ENCODE results near the gene OR5F1.

Gene OR5F1

GRCh38 chr11:55994525-55994924 is at the start of gene OR5F1:
OR5F1 (minus strand) TSS chr11:55994625; CDS start chr11:55994625, 0 bp downstream.
- no peak for DNase-seq

DNA sequence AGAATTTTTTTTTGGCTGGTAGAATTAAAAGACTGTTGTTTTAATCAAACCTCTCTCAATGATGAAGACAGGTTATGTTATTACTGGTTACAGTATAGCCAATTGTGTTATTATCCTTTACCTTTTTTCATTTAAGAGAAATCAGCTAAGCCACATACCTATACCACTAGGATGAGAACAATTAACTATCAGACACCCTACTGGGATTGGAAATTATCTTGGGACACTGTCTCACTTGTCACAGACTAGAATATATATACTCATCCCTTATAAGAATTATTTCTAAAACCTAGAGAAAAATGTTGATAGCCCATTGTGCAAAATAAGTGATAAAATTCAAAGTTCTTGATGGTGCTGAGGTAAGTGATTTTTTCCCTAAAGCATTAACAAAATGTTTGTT is 32.9 kb upstream of the OR5F1 start, which contains the start of gene OR5AS1:
OR5AS1 (plus strand) TSS at position 301 of the 400 bp plus-strand sequence. CDS start 2,765 bp downstream, outside the sequence.
- DNase-seq = no peak

DNA sequence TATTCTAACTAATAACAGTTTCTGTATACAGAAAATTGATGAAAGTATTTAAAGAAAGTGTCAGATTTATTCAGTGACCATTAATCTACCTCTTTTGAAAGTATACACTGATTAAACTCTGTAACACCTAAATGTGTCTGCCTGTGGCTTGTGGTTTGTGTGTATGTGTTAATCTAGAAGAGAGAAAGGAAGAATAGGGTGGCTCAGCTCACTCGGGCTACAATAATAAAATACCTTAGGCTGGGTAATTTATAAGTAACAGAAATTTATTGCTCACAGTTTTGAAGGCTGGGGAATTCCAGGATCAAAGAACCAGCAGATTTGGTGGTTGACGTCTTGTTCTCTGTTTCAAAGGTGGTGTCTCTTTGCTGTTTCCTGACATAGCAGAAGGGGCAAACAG is 19.4 kb upstream of the OR5F1 start:
- no peak for DNase-seq

DNA sequence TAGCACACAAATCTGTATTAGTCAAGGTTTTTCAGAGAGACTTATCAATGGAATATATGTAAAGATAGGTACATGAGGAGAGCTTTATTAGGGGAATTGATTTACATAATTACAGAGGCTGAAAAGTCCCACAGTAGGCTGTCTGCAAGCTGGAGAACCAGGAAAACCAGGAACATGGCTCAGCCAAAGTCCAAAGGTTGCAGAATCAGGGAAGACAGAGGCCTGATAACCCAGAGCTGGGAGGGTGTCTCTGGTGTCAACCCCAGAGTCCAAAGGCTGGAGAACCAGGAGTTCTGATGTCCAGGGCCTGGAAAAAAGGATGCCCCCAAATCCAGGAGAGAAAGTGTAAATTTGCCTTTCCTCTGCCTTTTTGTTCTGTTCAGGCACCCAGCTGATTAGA is 16.3 kb upstream of the OR5F1 start:
- DNase-seq = no peak

DNA sequence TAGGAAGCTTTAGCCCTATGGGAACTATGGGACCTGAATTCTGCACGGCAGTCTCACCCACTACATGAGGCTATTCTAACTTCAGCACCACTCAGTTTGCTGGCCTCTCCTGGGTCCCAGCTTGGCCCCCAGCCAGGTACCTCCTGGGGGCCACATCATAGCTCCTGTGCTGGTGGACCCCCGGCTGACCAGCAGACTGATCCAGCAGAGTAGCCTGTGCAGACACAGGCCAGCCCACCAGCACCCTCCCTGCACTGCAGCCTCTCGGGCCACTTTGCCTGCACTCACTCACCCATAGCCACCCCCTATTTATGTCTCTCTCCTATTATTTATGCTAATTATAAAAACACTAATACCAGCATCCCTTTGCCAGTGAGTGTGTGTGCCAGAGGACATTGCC is 23.5 kb downstream of the OR5F1 start:
- no peak for DNase-seq

DNA sequence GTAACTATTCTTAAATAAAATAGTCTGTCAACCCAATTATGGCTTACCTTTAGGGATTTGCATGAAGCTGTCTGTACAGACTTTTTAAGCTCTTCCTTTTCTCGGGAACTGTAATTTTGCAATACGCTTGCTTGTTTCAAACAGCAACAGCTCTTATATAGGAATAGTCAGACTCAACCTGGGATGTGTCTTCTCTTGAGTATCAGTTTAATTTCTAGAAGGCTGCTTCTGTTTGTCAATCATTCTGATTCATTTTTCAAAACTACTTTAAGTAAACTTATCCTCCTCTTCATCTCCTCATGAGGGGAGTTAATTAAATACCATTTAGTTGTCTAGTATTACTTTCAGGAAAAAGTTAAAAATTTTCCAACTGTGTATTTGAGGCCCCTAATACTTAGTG is 24.6 kb downstream of the OR5F1 start, which contains the start of gene OR10AG1:
OR10AG1 (minus strand) TSS at position 101 of the 400 bp plus-strand sequence; CDS start at position 63, 38 bp downstream.
- DNase-seq = no peak

DNA sequence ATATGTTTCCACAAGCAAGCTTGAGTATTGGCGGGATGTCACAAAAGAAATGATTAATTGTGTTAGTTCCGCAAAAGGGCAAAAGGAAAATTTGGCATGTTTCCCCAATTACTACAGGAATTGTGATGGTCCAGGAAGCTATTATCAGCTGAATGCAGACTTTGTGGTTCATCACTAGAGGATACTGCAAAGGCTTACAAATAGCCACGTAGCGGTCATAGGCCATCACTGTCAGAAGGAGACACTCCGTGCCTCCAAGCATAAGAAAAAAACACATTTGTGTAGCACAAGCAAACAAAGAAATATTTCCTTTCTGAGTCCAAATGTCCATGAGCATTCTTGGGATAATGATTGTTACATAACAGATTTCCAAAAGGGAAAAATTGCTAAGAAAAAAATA is 26.5 kb downstream of the OR5F1 start:
- DNase-seq = no peak

- DNase-seq = no peak
These were observed 28.0 kb downstream of the OR5F1 start for GRCh38 chr11:55966391-55966790.

DNA sequence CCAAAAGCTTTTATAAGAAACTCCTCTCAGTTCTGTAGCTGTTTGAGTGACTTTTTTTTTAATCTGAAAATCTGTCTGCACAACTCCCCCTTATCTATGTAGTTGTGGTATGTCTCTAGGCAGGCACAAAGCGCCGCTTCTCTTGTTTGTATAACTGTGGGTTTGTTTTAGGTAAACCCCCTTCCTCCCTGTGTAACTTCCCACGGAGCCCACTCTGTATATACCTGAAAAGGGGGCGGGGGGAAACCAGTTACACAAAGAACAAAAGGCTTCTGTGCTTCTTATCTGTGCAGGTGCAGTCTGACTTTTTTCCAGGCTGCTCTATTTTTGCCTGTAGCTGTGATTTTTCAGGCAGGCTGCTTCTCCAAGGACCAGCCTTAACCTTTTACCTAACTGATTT is 37.9 kb downstream of the OR5F1 start:
- DNase-seq = no peak

DNA sequence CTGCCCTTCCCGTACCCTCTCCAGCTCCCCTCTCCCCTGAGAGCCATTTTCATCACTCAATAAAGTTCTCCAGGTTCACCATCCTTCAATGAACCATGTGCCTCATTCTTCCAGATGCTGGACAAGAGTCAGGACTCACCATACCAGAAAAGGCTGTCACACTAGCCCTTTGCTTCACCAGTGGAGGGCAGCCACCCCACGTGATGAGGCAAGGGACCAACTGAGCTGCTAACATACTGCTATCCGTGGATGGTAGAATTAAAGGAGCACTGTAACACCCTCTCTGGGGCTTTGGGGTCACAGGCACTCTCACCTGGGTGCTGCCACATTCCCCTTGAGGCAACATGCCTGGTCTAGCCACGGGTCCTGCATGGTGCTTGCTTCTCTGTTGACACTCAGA is 45.1 kb downstream of the OR5F1 start:
- DNase-seq = no peak

Measured in activated CD4-positive, alpha-beta T cell treated with anti-CD3 and anti-CD28 coated beads, Interleukin-2, Interleukin-6, amounts not matched to agents 100 ng/mL and 50 ng/mL, durations not matched to agents 16 hours and 8 hours (primary cell).